A549 (cell line): ENCODE data around the gene ANTXR1.

Experiments used
- CEBPB ChIP-seq, 2 experiments: fragments of >200 bp in 1 of 2; sonication (Bioruptor Twin) in 1 of 2; formaldehyde crosslinking in 1 of 2; IDR thresholded peaks; 2 replicates each; pipeline ENCODE4 v1.6.1; 2012 to 2016
- ELK1 ChIP-seq: fragments of 150-350 bp; IDR thresholded peaks from 2 replicates; pipeline ENCODE4 v1.6.1; 2014; ENCODE audit warnings: low read depth, mild to moderate bottlenecking, low read length
- NR3C1 ChIP-seq: fragments of >200 bp; sonication (Bioruptor Twin); formaldehyde crosslinking; IDR thresholded peaks from 3 replicates; pipeline ENCODE4 v1.6.1; 2017
- POLR2A ChIP-seq: IDR thresholded peaks from 2 replicates; pipeline ENCODE4 v1.6.1; 2012; ENCODE audit warnings: mild to moderate bottlenecking, low read length
- RAD21 ChIP-seq, 2 experiments: fragments of >200 bp in 1 of 2; sonication (Bioruptor Twin) in 1 of 2; formaldehyde crosslinking in 1 of 2; IDR thresholded peaks in 1 of 2; conservative IDR thresholded peaks in 1 of 2; 2 replicates in 1 of 2; 3 replicates in 1 of 2; pipeline ENCODE4 v1.6.1; 2012 to 2018; ENCODE audit warnings: inconsistent platforms in 1 of 2
- REST ChIP-seq: fragments of 200-600 bp; sonication (generic); IDR thresholded peaks from 2 replicates; pipeline ENCODE4 v1.6.1; 2016; ENCODE audit warnings: antibody characterized with exemption, mild to moderate bottlenecking, moderate library complexity
- TF ChIP-seq, protein P1 (sequence below): fragments of >200 bp; sonication (Bioruptor Twin); formaldehyde crosslinking; IDR thresholded peaks from 3 replicates; pipeline ENCODE4 v1.5.1; 2016

- TF ChIP-seq, protein P1, sequence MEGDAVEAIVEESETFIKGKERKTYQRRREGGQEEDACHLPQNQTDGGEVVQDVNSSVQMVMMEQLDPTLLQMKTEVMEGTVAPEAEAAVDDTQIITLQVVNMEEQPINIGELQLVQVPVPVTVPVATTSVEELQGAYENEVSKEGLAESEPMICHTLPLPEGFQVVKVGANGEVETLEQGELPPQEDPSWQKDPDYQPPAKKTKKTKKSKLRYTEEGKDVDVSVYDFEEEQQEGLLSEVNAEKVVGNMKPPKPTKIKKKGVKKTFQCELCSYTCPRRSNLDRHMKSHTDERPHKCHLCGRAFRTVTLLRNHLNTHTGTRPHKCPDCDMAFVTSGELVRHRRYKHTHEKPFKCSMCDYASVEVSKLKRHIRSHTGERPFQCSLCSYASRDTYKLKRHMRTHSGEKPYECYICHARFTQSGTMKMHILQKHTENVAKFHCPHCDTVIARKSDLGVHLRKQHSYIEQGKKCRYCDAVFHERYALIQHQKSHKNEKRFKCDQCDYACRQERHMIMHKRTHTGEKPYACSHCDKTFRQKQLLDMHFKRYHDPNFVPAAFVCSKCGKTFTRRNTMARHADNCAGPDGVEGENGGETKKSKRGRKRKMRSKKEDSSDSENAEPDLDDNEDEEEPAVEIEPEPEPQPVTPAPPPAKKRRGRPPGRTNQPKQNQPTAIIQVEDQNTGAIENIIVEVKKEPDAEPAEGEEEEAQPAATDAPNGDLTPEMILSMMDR, result no peak
- TF ChIP-seq NR3C1 (no peak), REST (no peak), RAD21 (conservative IDR thresholded peaks at IDR 0.05 in 1 of 2, IDR thresholded peaks at IDR 0.05 in 1 of 2) (no peak), CEBPB (IDR thresholded peaks at IDR 0.05) (no peak), ELK1 (no peak), POLR2A (no peak)
Observed at GRCh38 chr2:69171897-69172525, 159.0 kb downstream of the ANTXR1 start.
